GM23338 (cell line): ENCODE data around the gene FAM171A2. TPM values are rescaled to one million over a fixed set of nuclear protein-coding genes. Genes with fewer than 3 reads are reported as not detected.

Source experiments
- ATAC-seq: fragments of 200-7000 bp; cut with Tn5 transposase; 3 replicates; pipeline ENCODE4 v1.9.1; 2020
- DNase-seq: peaks from one replicate; pipeline ENCODE4 v3.0.0-alpha.2; 2015; ENCODE audit warnings: low spot score
- H2AFZ ChIP-seq: fragments of 200-600 bp; sonication (generic); 2 replicates; pipeline ENCODE4 v1.8.0; 2016; ENCODE audit warnings: antibody characterized with exemption, mild to moderate bottlenecking, moderate library complexity
- H3F3A ChIP-seq: fragments of 200-600 bp; sonication (generic); replicated peaks from 2 replicates; pipeline ENCODE4 v1.8.0; 2017; ENCODE audit warnings: antibody characterized with exemption, mixed run types, low read depth
- H3K27ac ChIP-seq: fragments of 200-600 bp; sonication (generic); 2 replicates; pipeline ENCODE4 v1.6.1; 2016; ENCODE audit warnings: low read depth
- H3K27me3 ChIP-seq: fragments of 200-600 bp; sonication (generic); 2 replicates; pipeline ENCODE4 v1.8.0; 2016; ENCODE audit warnings: mild to moderate bottlenecking, mixed run types, moderate library complexity; ENCODE audit not compliant: insufficient read depth
- H3K36me3 ChIP-seq: fragments of 200-600 bp; sonication (generic); 2 replicates; pipeline ENCODE4 v1.8.0; 2016; ENCODE audit warnings: mild to moderate bottlenecking; ENCODE audit not compliant: insufficient read depth
- H3K4me1 ChIP-seq: fragments of 200-600 bp; sonication (generic); 2 replicates; pipeline ENCODE4 v1.8.0; 2016; ENCODE audit warnings: mild to moderate bottlenecking, moderate library complexity; ENCODE audit not compliant: insufficient read depth
- H3K4me2 ChIP-seq: fragments of 200-600 bp; sonication (generic); 2 replicates; pipeline ENCODE4 v1.7.1; 2017; ENCODE audit warnings: mixed run types
- H3K4me3 ChIP-seq: fragments of 200-600 bp; sonication (generic); 2 replicates; pipeline ENCODE4 v1.6.1; 2016; ENCODE audit warnings: mixed run types
- H3K79me2 ChIP-seq: fragments of 200-600 bp; sonication (generic); replicated peaks from 2 replicates; pipeline ENCODE4 v1.8.0; 2017; ENCODE audit warnings: mild to moderate bottlenecking; ENCODE audit not compliant: insufficient read depth
- H3K9me2 ChIP-seq: fragments of 200-600 bp; sonication (generic); 2 replicates; pipeline ENCODE4 v1.8.0; 2017; ENCODE audit not compliant: insufficient read depth
- H4K20me1 ChIP-seq: fragments of 200-600 bp; sonication (generic); replicated peaks from 2 replicates; pipeline ENCODE4 v1.8.0; 2017; ENCODE audit warnings: mild to moderate bottlenecking; ENCODE audit not compliant: insufficient read depth
- H3K27ac Mint-ChIP-seq: 2 replicates; pipeline ENCODE4 v1.8.0; 2020; ENCODE audit warnings: inconsistent platforms, mild to moderate bottlenecking, moderate library complexity, mixed read lengths
- H3K27me3 Mint-ChIP-seq: 3 replicates; pipeline ENCODE4 v1.8.0; 2022; ENCODE audit warnings: low read depth, mild to moderate bottlenecking, moderate library complexity, mixed read lengths, inconsistent platforms; ENCODE audit not compliant: insufficient read depth, poor library complexity
- H3K36me3 Mint-ChIP-seq: 3 replicates; pipeline ENCODE4 v1.8.0; 2021; ENCODE audit warnings: low read depth, mild to moderate bottlenecking, inconsistent platforms, moderate library complexity, mixed read lengths
- H3K4me1 Mint-ChIP-seq: 3 replicates; pipeline ENCODE4 v1.8.0; 2020; ENCODE audit warnings: mild to moderate bottlenecking, inconsistent platforms, mixed read lengths
- H3K4me3 Mint-ChIP-seq: 3 replicates; pipeline ENCODE4 v1.8.0; 2021; ENCODE audit warnings: moderate library complexity, mild to moderate bottlenecking, inconsistent platforms, mixed read lengths
- H3K9me3 Mint-ChIP-seq: 3 replicates; pipeline ENCODE4 v1.8.0; 2020; ENCODE audit warnings: moderate library complexity, mild to moderate bottlenecking, inconsistent platforms, mixed read lengths
- CTCF ChIP-seq, 2 experiments: fragments of 200-600 bp in 1 of 2; sonication (generic) in 1 of 2; conservative IDR thresholded peaks; 2 replicates each; pipeline versions ENCODE4 v1.5.1 to v1.6.1; 2016 to 2017; ENCODE audit warnings: antibody characterized with exemption in 2 of 2, low read depth in 2 of 2, mild to moderate bottlenecking in 2 of 2, moderate library complexity in 1 of 2
- EZH2 ChIP-seq: fragments of 200-600 bp; sonication (generic); IDR thresholded peaks from one replicate; pipeline ENCODE4 v1.8.0; 2017; ENCODE audit warnings: antibody characterized with exemption, mild to moderate bottlenecking, low read depth; ENCODE audit not compliant: unreplicated experiment
- EZH2phosphoT487 ChIP-seq: fragments of 200-600 bp; sonication (generic); IDR thresholded peaks from one replicate; pipeline ENCODE4 v1.8.1; 2018; ENCODE audit warnings: antibody characterized with exemption; ENCODE audit not compliant: unreplicated experiment
- REST ChIP-seq: IDR thresholded peaks from one replicate; pipeline ENCODE4 v1.6.1; 2018; ENCODE audit warnings: antibody characterized with exemption; ENCODE audit not compliant: unreplicated experiment
- ZNF114 ChIP-seq: fragments of 250-450 bp; sonication (Bioruptor Pico); IDR thresholded peaks from 2 replicates; pipeline ENCODE4 v1.5.0; 2020; ENCODE audit warnings: mild to moderate bottlenecking, moderate library complexity
- polyA plus RNA-seq: library from polyadenylated mRNA; unstranded; fragments of >200 nt; fragmentation: Nextera tagmentation; extraction: Ambion mirVana; gene quantifications from 2 replicates; pipeline ENCODE4 v1.2.1, GENCODE V29; 2016
- total RNA-seq: library from RNA; depleted of rRNA; stranded (reverse); fragments of >200 nt; shearing (Covaris generic); gene quantifications from 2 replicates; pipeline ENCODE4 v1.2.3, GENCODE V29; 2014

The FAM171A2 gene
- total and polyA plus RNA-seq, 2 experiments from 2014 or later = 4.1 to 35.4 TPM

DNA sequence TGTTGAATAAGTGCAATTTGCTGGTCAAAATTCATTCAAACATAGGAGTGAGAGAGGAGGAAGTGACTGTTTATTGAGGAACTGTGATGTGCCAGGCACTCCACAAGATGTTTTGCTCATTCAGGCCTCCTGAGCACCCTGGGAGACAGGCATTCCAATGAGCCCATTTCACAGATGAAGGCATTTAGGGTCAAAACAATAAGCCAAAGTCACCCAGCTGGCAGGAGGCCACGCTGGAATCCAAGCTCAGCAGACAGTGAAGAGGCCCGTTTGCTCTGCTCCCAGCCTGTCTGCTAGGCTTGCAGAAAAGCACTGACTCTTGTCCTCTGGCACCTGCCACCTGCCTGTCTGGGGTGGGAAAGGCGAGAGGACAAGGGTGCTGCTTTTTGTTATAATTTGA, 28.9 kb downstream of the FAM171A2 start:
- DNase-seq (no peak), ATAC-seq (peak; percentile 26; the same call in 1 of the 3 replicates)
- Histone ChIP-seq H3F3A (0 out of 2 replicates have a peak, but pooled peaks cover 2% of the 10 kb centered on the region), H3K4me2 (no peak overlapping the region), H3K9me2 (no peaks in the 10 kb centered on the region), H3K27ac (no peak overlapping the region), H3K79me2 (no peaks in the 10 kb centered on the region), H3K4me1 (no peaks in the 10 kb centered on the region; the same call in 1 of the 2 replicates), H4K20me1 (no peaks in the 10 kb centered on the region), H3K4me3 (no peak overlapping the region), H3K36me3 (no peaks in the 10 kb centered on the region), H3K27me3 (no peaks in the 10 kb centered on the region), H2AFZ (no peak overlapping the region)
- H3K4me3 Mint-ChIP-seq = no peak overlapping the region
- TF ChIP-seq EZH2phosphoT487 (no peak), CTCF (conservative IDR thresholded peaks at IDR 0.05; ENCODE audit: low read depth in 2 of 2) (no peak)
- H3K36me3 Mint-ChIP-seq = no peaks in the 10 kb centered on the region
- no peak overlapping the region for H3K27ac Mint-ChIP-seq
- H3K27me3 Mint-ChIP-seq = peaks cover 6% of the 10 kb centered on the region
- no peaks in the 10 kb centered on the region for H3K9me3 Mint-ChIP-seq
- peaks cover 11% of the 10 kb centered on the region for H3K4me1 Mint-ChIP-seq

DNA sequence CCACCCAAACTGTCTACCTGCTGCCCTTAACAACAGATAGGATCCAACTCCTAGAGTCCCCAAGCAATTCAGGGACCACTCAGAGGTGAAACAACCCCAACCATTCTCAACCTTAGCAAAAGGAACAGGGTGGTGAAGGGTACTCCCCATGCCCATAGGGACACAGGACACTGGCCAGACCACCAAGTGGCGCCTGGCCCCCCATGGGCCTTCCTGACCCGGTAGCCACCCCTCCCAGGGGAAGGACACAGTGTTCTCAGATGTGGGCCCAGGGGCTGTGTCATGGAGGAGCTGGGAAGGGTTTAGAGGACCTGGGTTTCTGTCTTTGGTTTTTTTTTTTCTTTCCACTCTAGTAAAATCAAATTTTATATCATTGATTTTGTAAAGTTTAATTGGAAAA, 29.3 kb downstream of the FAM171A2 start:
- Mint-ChIP-seq H3K9me3 (no peaks in the 10 kb centered on the region), H3K4me1 (peaks cover 11% of the 10 kb centered on the region), H3K27ac (no peak overlapping the region), H3K36me3 (no peaks in the 10 kb centered on the region), H3K4me3 (no peak overlapping the region), H3K27me3 (peaks cover 6% of the 10 kb centered on the region)
- DNase-seq (no peak), ATAC-seq (no peak)
- 0 out of 2 replicates have a peak, but pooled peaks cover 2% of the 10 kb centered on the region for H3F3A ChIP-seq
- H3K27me3 ChIP-seq = no peaks in the 10 kb centered on the region
- H3K4me2 ChIP-seq = no peak overlapping the region
- H2AFZ ChIP-seq = no peak overlapping the region
- H4K20me1 ChIP-seq = no peaks in the 10 kb centered on the region
- H3K4me3 ChIP-seq = no peak overlapping the region
- H3K27ac ChIP-seq = no peak overlapping the region
- TF ChIP-seq ZNF114 (CRISPR knock-in tag) (no peak), EZH2 (no peak), CTCF (conservative IDR thresholded peaks at IDR 0.05; ENCODE audit: low read depth in 2 of 2) (no peak), REST (no peak)
- no peaks in the 10 kb centered on the region for H3K79me2 ChIP-seq
- H3K36me3 ChIP-seq = no peaks in the 10 kb centered on the region
- H3K4me1 ChIP-seq = no peaks in the 10 kb centered on the region; the same call in 1 of the 2 replicates
- H3K9me2 ChIP-seq = no peaks in the 10 kb centered on the region
